Fibroblast of pulmonary artery (primary cell): Measurements from ENCODE around the gene CALML3.

Source experiments
- DNase-seq: peaks from one replicate; pipeline ENCODE4 v3.0.0-alpha.2; 2010; ENCODE audit warnings: low read depth
- H3K4me3 ChIP-seq: replicated peaks from 2 replicates; pipeline ENCODE4 v1.5.1; 2011; ENCODE audit warnings: low read depth, mild to moderate bottlenecking, control low read depth, low read length, moderate library complexity
- CTCF ChIP-seq: IDR thresholded peaks from 2 replicates; pipeline ENCODE4 v1.5.1; 2011; ENCODE audit warnings: mild to moderate bottlenecking, control low read depth, low read length, inconsistent platforms; ENCODE audit errors: missing control alignments

Gene CALML3

GRCh38 chr10:5503477-5503835 lies 21.3 kb upstream of the CALML3 start:
- no peak for DNase-seq
- no peak for TF ChIP-seq CTCF
- H3K4me3 ChIP-seq = no peak overlapping the region

GRCh38 chr10:5504146-5505072 lies 20.4 kb upstream of the CALML3 start:
- H3K4me3 ChIP-seq = no peak overlapping the region
- TF ChIP-seq CTCF = no peak
- no peak for DNase-seq

GRCh38 chr10:5506246-5506645 lies 18.5 kb upstream of the CALML3 start:
- H3K4me3 ChIP-seq = no peak overlapping the region
- DNase-seq = no peak
- no peak for TF ChIP-seq CTCF

GRCh38 chr10:5506751-5507648 lies 17.8 kb upstream of the CALML3 start:
- no peak for TF ChIP-seq CTCF
- H3K4me3 ChIP-seq = no peak overlapping the region
- no peak for DNase-seq

- H3K4me3 ChIP-seq = no peak overlapping the region
- TF ChIP-seq CTCF = no peak
Measured at GRCh38 chr10:5507649-5508131, 17.1 kb upstream of the CALML3 start.

GRCh38 chr10:5508161-5508604 lies 16.6 kb upstream of the CALML3 start:
- H3K4me3 ChIP-seq = no peak overlapping the region
- no peak for TF ChIP-seq CTCF
- no peak for DNase-seq

More at GRCh38 chr10:5507649-5508131, 17.1 kb upstream of the CALML3 start:
- no peak for DNase-seq
